Measurements from ENCODE around the gene RELCH.

RELCH gene

GRCh38 chr18:62341473-62341872 lies 154.4 kb downstream of the RELCH start:
- no peak for DNase-seq

- DNase-seq = no peak
Observed at GRCh38 chr18:62342884-62343283, 155.8 kb downstream of the RELCH start.

GRCh38 chr18:62343316-62343715 lies 156.3 kb downstream of the RELCH start:
- no peak for DNase-seq

- DNase-seq = no peak
Observed at GRCh38 chr18:62345909-62346308, 158.9 kb downstream of the RELCH start.

DNA sequence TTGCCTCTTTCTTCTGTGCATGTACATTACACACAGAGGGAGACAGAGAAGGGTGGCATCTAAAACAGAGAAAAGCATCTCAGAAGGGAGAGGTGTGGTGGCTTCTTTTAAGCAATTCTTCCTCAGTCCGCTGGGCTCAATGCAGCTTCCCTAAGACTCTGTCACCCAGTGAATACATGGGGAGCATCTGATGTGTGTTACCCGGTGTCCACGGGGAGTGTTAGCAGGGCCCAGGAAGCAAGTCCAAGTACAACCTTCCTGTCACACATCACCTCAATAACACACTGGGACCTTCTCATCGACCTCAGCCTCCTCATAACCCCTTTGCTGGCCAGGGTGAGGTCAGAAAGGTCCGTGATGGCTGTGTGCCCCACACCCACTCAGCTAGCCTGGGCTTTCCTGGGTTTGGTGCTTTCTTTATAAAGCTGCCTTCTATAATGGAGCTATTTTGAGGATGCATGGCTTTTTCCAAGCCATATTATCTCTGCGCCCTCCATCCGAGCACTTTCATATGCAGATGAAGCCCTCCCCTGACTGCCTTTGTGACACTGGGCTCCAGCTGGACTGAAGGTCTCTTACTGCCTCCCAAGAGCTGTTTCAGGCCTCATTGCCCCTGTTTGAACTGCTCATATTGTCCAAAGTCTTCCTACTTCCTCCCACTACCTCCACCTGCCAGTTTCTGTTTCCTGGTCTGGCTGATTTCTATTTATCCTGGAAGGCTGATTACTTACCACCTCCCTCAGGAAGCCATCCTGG lies 159.5 kb downstream of the RELCH start:
- DNase-seq = no peak

GRCh38 chr18:62347089-62347506 lies 160.0 kb downstream of the RELCH start:
- DNase-seq = no peak

DNA sequence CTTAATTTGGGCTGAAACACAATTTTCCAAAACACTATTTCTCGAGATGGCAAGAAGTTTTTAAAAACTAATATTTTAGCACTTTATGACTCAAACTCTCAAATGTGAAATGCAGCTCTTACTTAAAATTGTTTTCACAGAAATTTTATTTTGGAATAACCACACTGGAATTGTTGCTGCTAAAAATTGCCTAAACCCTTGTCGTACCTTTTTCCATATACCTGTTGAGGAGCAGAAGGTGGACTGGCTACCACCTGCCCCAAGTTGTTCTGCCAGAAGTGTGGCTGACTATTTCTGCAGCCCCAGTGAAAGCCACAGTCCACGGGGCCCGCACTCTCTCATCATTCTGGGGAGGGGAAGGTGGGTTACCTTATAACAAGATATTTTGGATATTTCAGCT lies 161.4 kb downstream of the RELCH start:
- DNase-seq = no peak

GRCh38 chr18:62353170-62353569 lies 166.1 kb downstream of the RELCH start:
- DNase-seq = no peak

- DNase-seq = no peak
Observed at GRCh38 chr18:62354151-62354550, 167.1 kb downstream of the RELCH start.

DNA sequence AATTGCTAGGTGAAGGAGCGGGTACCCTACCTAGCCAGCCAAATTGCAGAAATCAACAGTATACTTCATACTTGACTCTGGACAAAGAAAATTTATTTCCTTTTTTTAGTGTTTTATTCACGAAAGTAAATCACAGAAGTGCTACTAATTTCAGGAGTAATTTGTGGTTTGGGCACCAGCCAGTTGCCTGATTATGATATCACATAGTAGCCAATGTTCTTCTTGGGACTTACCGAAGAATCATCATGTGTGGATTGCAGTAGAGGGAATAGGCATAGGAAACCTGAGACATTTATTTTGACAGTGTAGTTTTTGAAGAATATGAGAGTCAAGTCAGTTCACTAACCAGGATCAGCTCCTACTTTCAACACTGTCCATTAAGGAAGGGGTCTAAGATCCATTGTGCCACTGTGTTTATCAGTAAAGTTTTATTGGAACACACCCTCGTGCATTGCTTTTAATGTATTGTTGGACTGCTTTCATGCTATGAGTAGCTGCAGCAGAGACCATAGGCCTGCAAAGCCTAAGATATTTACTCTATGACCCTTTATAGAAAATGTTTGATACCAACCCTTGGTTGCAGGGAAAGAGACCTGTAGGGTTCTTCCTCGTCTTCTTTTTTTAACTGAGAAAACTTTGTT lies 170.1 kb downstream of the RELCH start:
- DNase-seq = no peak

All from activated gamma-delta T cell treated with Interleukin-2 at 50 U/mL for 16 hours (primary cell).